GM23338 (cell line): ENCODE results near the gene ZNF276. TPM values are rescaled to one million over a fixed set of nuclear protein-coding genes. Genes with fewer than 3 reads are reported as not detected.

Experiments used
- ATAC-seq: fragments of 200-7000 bp; cut with Tn5 transposase; 3 replicates; pipeline ENCODE4 v1.9.1; 2020
- DNase-seq: peaks from one replicate; pipeline ENCODE4 v3.0.0-alpha.2; 2015; ENCODE audit warnings: low spot score
- H2AFZ ChIP-seq: fragments of 200-600 bp; sonication (generic); 2 replicates; pipeline ENCODE4 v1.8.0; 2016; ENCODE audit warnings: antibody characterized with exemption, mild to moderate bottlenecking, moderate library complexity
- H3F3A ChIP-seq: fragments of 200-600 bp; sonication (generic); replicated peaks from 2 replicates; pipeline ENCODE4 v1.8.0; 2017; ENCODE audit warnings: antibody characterized with exemption, mixed run types, low read depth
- H3K27ac ChIP-seq: fragments of 200-600 bp; sonication (generic); 2 replicates; pipeline ENCODE4 v1.6.1; 2016; ENCODE audit warnings: low read depth
- H3K27me3 ChIP-seq: fragments of 200-600 bp; sonication (generic); 2 replicates; pipeline ENCODE4 v1.8.0; 2016; ENCODE audit warnings: mild to moderate bottlenecking, mixed run types, moderate library complexity; ENCODE audit not compliant: insufficient read depth
- H3K36me3 ChIP-seq: fragments of 200-600 bp; sonication (generic); 2 replicates; pipeline ENCODE4 v1.8.0; 2016; ENCODE audit warnings: mild to moderate bottlenecking; ENCODE audit not compliant: insufficient read depth
- H3K4me1 ChIP-seq: fragments of 200-600 bp; sonication (generic); 2 replicates; pipeline ENCODE4 v1.8.0; 2016; ENCODE audit warnings: mild to moderate bottlenecking, moderate library complexity; ENCODE audit not compliant: insufficient read depth
- H3K4me2 ChIP-seq: fragments of 200-600 bp; sonication (generic); 2 replicates; pipeline ENCODE4 v1.7.1; 2017; ENCODE audit warnings: mixed run types
- H3K4me3 ChIP-seq: fragments of 200-600 bp; sonication (generic); 2 replicates; pipeline ENCODE4 v1.6.1; 2016; ENCODE audit warnings: mixed run types
- H3K79me2 ChIP-seq: fragments of 200-600 bp; sonication (generic); replicated peaks from 2 replicates; pipeline ENCODE4 v1.8.0; 2017; ENCODE audit warnings: mild to moderate bottlenecking; ENCODE audit not compliant: insufficient read depth
- H3K9me2 ChIP-seq: fragments of 200-600 bp; sonication (generic); 2 replicates; pipeline ENCODE4 v1.8.0; 2017; ENCODE audit not compliant: insufficient read depth
- H4K20me1 ChIP-seq: fragments of 200-600 bp; sonication (generic); replicated peaks from 2 replicates; pipeline ENCODE4 v1.8.0; 2017; ENCODE audit warnings: mild to moderate bottlenecking; ENCODE audit not compliant: insufficient read depth
- H3K27ac Mint-ChIP-seq: 2 replicates; pipeline ENCODE4 v1.8.0; 2020; ENCODE audit warnings: inconsistent platforms, mild to moderate bottlenecking, moderate library complexity, mixed read lengths
- H3K27me3 Mint-ChIP-seq: 3 replicates; pipeline ENCODE4 v1.8.0; 2022; ENCODE audit warnings: low read depth, mild to moderate bottlenecking, moderate library complexity, mixed read lengths, inconsistent platforms; ENCODE audit not compliant: insufficient read depth, poor library complexity
- H3K36me3 Mint-ChIP-seq: 3 replicates; pipeline ENCODE4 v1.8.0; 2021; ENCODE audit warnings: low read depth, mild to moderate bottlenecking, inconsistent platforms, moderate library complexity, mixed read lengths
- H3K4me1 Mint-ChIP-seq: 3 replicates; pipeline ENCODE4 v1.8.0; 2020; ENCODE audit warnings: mild to moderate bottlenecking, inconsistent platforms, mixed read lengths
- H3K4me3 Mint-ChIP-seq: 3 replicates; pipeline ENCODE4 v1.8.0; 2021; ENCODE audit warnings: moderate library complexity, mild to moderate bottlenecking, inconsistent platforms, mixed read lengths
- H3K9me3 Mint-ChIP-seq: 3 replicates; pipeline ENCODE4 v1.8.0; 2020; ENCODE audit warnings: moderate library complexity, mild to moderate bottlenecking, inconsistent platforms, mixed read lengths
- CTCF ChIP-seq, 2 experiments: fragments of 200-600 bp in 1 of 2; sonication (generic) in 1 of 2; conservative IDR thresholded peaks; 2 replicates each; pipeline versions ENCODE4 v1.5.1 to v1.6.1; 2016 to 2017; ENCODE audit warnings: antibody characterized with exemption in 2 of 2, low read depth in 2 of 2, mild to moderate bottlenecking in 2 of 2, moderate library complexity in 1 of 2
- EZH2phosphoT487 ChIP-seq: fragments of 200-600 bp; sonication (generic); IDR thresholded peaks from one replicate; pipeline ENCODE4 v1.8.1; 2018; ENCODE audit warnings: antibody characterized with exemption; ENCODE audit not compliant: unreplicated experiment
- JUNB ChIP-seq: IDR thresholded peaks from one replicate; pipeline ENCODE4 v1.6.1; 2016; ENCODE audit warnings: antibody characterized with exemption; ENCODE audit not compliant: unreplicated experiment
- POLR2AphosphoS5 ChIP-seq: IDR thresholded peaks from 2 replicates; pipeline ENCODE4 v1.6.1; 2016; ENCODE audit warnings: antibody characterized with exemption, low read depth
- REST ChIP-seq: IDR thresholded peaks from one replicate; pipeline ENCODE4 v1.6.1; 2018; ENCODE audit warnings: antibody characterized with exemption; ENCODE audit not compliant: unreplicated experiment
- ZNF114 ChIP-seq: fragments of 250-450 bp; sonication (Bioruptor Pico); IDR thresholded peaks from 2 replicates; pipeline ENCODE4 v1.5.0; 2020; ENCODE audit warnings: mild to moderate bottlenecking, moderate library complexity
- ZNF331 ChIP-seq: fragments of 250-450 bp; sonication (Bioruptor Pico); IDR thresholded peaks from 2 replicates; pipeline ENCODE4 v1.5.0; 2020; ENCODE audit warnings: low read depth, mild to moderate bottlenecking, moderate library complexity
- polyA plus RNA-seq: library from polyadenylated mRNA; unstranded; fragments of >200 nt; fragmentation: Nextera tagmentation; extraction: Ambion mirVana; gene quantifications from 2 replicates; pipeline ENCODE4 v1.2.1, GENCODE V29; 2016
- total RNA-seq: library from RNA; depleted of rRNA; stranded (reverse); fragments of >200 nt; shearing (Covaris generic); gene quantifications from 2 replicates; pipeline ENCODE4 v1.2.3, GENCODE V29; 2014

ZNF276 gene
- total and polyA plus RNA-seq, 2 experiments from 2014 or later = 3.4 to 15.6 TPM

GRCh38 chr16:89736554-89736953, 15.2 kb downstream of the ZNF276 start:
- Mint-ChIP-seq H3K36me3 (peaks cover 92% of the 10 kb centered on the region), H3K4me3 (no peak overlapping the region)
- H3K4me1 ChIP-seq = no peaks in the 10 kb centered on the region

More at GRCh38 chr16:89736554-89736953, 15.2 kb downstream of the ZNF276 start:
- no peak for TF ChIP-seq EZH2phosphoT487
- no peak for TF ChIP-seq CTCF (conservative IDR thresholded peaks at IDR 0.05; ENCODE audit: low read depth in 2 of 2)
- TF ChIP-seq POLR2AphosphoS5 = no peak
- TF ChIP-seq JUNB = no peak
- no peak for TF ChIP-seq REST
- no peak for TF ChIP-seq ZNF331
- TF ChIP-seq ZNF114 = no peak
- Histone ChIP-seq H3K36me3 (peaks cover 29% of the 10 kb centered on the region; the same call in 1 of the 2 replicates), H4K20me1 (no peaks in the 10 kb centered on the region; the same call in 1 of the 2 replicates), H3K4me2 (no peak overlapping the region), H3F3A (peaks cover 14% of the 10 kb centered on the region), H3K9me2 (no peaks in the 10 kb centered on the region), H3K79me2 (no peaks in the 10 kb centered on the region), H2AFZ (no peak overlapping the region), H3K27me3 (no peaks in the 10 kb centered on the region), H3K4me3 (no peak overlapping the region), H3K27ac (no peak overlapping the region)
- H3K4me1 Mint-ChIP-seq = no peaks in the 10 kb centered on the region; the same call in 2 of the 3 replicates
- ATAC-seq = no peak
- no peak for DNase-seq
- no peak overlapping the region for H3K27ac Mint-ChIP-seq
- peaks cover 17% of the 10 kb centered on the region for H3K27me3 Mint-ChIP-seq
- no peaks in the 10 kb centered on the region; the same call in 2 of the 3 replicates for H3K9me3 Mint-ChIP-seq
